Caco-2 (cell line): Measurements from ENCODE around the gene ADNP2. TPM values are rescaled to one million over a fixed set of nuclear protein-coding genes. Genes with fewer than 3 reads are reported as not detected.

Experiments used
- BruUV-seq: library from RNA; stranded (reverse); fragments of 400-500 nt; replicated peaks from 2 replicates; lab custom pipeline; 2021; lab: Mats Ljungman, UMichigan
- CTCF ChIA-PET: fragments of 300-600 bp; sonication (Branson Sonifier 250); formaldehyde crosslinking; loops from one replicate; lab custom pipeline; 2022; ENCODE audit warnings: antibody characterized with exemption; lab: Charles Lee
- POLR2A ChIA-PET: fragments of 300-600 bp; sonication (Branson Sonifier 250); formaldehyde crosslinking; loops from one replicate; lab custom pipeline; 2022; ENCODE audit warnings: antibody characterized with exemption; lab: Charles Lee
- DNase-seq, 2 experiments: peaks; one replicate each; pipeline versions ENCODE4 v3.0.0 to v3.0.0-alpha.2; 2020 to 2022
- H3K27me3 ChIP-seq: replicated peaks from 2 replicates; pipeline ENCODE4 v1.6.0; 2011; ENCODE audit warnings: low read length; ENCODE audit not compliant: control insufficient read depth, insufficient read depth
- H3K36me3 ChIP-seq: 2 replicates; pipeline ENCODE4 v1.5.1; 2011; ENCODE audit warnings: low read length; ENCODE audit not compliant: control insufficient read depth, insufficient read depth
- H3K4me1 ChIP-seq: fragments of 250-450 bp; sonication (Bioruptor Pico); 2 replicates; pipeline ENCODE4 v1.5.1; 2020; ENCODE audit warnings: mild to moderate bottlenecking
- H3K4me3 ChIP-seq: 2 replicates; pipeline ENCODE4 v1.5.1; 2011; ENCODE audit warnings: low read depth, mild to moderate bottlenecking, control low read depth, low read length
- H3K9me3 ChIP-seq: fragments of 250-450 bp; sonication (Bioruptor Pico); 2 replicates; pipeline ENCODE4 v1.5.1; 2020; ENCODE audit warnings: mild to moderate bottlenecking, moderate library complexity
- H3K27ac Mint-ChIP-seq: one replicate; pipeline ENCODE4 v1.8.0; 2022; ENCODE audit warnings: mixed read lengths; ENCODE audit not compliant: unreplicated experiment
- H3K27me3 Mint-ChIP-seq: one replicate; pipeline ENCODE4 v1.8.0; 2022; ENCODE audit warnings: mixed read lengths; ENCODE audit not compliant: insufficient read depth, unreplicated experiment
- H3K36me3 Mint-ChIP-seq: one replicate; pipeline ENCODE4 v1.8.0; 2022; ENCODE audit warnings: mild to moderate bottlenecking, mixed read lengths; ENCODE audit not compliant: insufficient read depth, unreplicated experiment
- H3K4me1 Mint-ChIP-seq: one replicate; pipeline ENCODE4 v1.8.0; 2022; ENCODE audit warnings: low read depth, mixed read lengths; ENCODE audit not compliant: unreplicated experiment
- H3K4me3 Mint-ChIP-seq: one replicate; pipeline ENCODE4 v1.8.0; 2022; ENCODE audit warnings: mild to moderate bottlenecking, moderate library complexity, mixed read lengths; ENCODE audit not compliant: unreplicated experiment
- H3K9me3 Mint-ChIP-seq: one replicate; pipeline ENCODE4 v1.8.0; 2022; ENCODE audit warnings: mixed read lengths; ENCODE audit not compliant: unreplicated experiment
- CTCF ChIP-seq, 2 experiments: fragments of 200-600 bp in 1 of 2; IDR thresholded peaks; 1 replicate in 1 of 2; 2 replicates in 1 of 2; pipeline versions ENCODE4 v1.5.1 to v1.8.0; 2011 to 2022; ENCODE audit warnings: antibody characterized with exemption in 1 of 2, control low read depth in 1 of 2, inconsistent platforms in 1 of 2, low read depth in 1 of 2, low read length in 1 of 2, mild to moderate bottlenecking in 1 of 2, moderate library complexity in 1 of 2; ENCODE audit not compliant: insufficient read depth in 1 of 2, severe bottlenecking in 1 of 2, unreplicated experiment in 1 of 2
- intact Hi-C: fragments of 100-400 bp; cut with micrococcal nuclease; formaldehyde crosslinking; loops from one replicate; pipeline ENCODE4 v1.10.0; 2022; ENCODE audit not compliant: unreplicated experiment
- total RNA-seq: library from RNA; stranded (reverse); gene quantifications from 2 replicates; pipeline ENCODE4 v1.2.3, GENCODE V29; 2022

Gene ADNP2
- total RNA-seq, 1 experiment from 2014 or later = 22.1 TPM

GRCh38 chr18:80189531-80189865 is 80.4 kb downstream of the ADNP2 start:
- H3K4me1 Mint-ChIP-seq = no peaks in the 10 kb centered on the region
- Histone ChIP-seq H3K27me3 (no peaks in the 10 kb centered on the region), H3K9me3 (no peaks in the 10 kb centered on the region), H3K36me3 (no peaks in the 10 kb centered on the region), H3K4me1 (no peaks in the 10 kb centered on the region), H3K4me3 (no peak overlapping the region)
- intact Hi-C loops = no loop called here
- no peak for DNase-seq
- no peaks in the 10 kb centered on the region for H3K9me3 Mint-ChIP-seq
- no peaks in the 10 kb centered on the region for H3K27me3 Mint-ChIP-seq
- H3K27ac Mint-ChIP-seq = no peak overlapping the region
- TF ChIP-seq CTCF (IDR thresholded peaks at IDR 0.05; ENCODE audit: insufficient read depth in 1 of 2, low read depth in 1 of 2, low read length in 1 of 2, severe bottlenecking in 1 of 2, unreplicated experiment in 1 of 2) = no peak
- H3K4me3 Mint-ChIP-seq = no peak overlapping the region
- CTCF ChIA-PET = no interaction called here
- no peaks in the 10 kb centered on the region for H3K36me3 Mint-ChIP-seq
- no TSS peak for BruUV-seq
- POLR2A ChIA-PET = no interaction called here

Other genes starting within 250 kb of the ADNP2 start
- gene SLC66A2, start 157.6 kb upstream of the ADNP2 start, total RNA-seq = 18.8 and 19.5 TPM in 2 replicates
- gene HSBP1L1, start 144.6 kb upstream of the ADNP2 start, total RNA-seq = 25.7 and 25.9 TPM in 2 replicates
- 80.2 and 83.3 TPM in 2 replicates for gene TXNL4A, start 120.7 kb upstream of the ADNP2 start, total RNA-seq
- gene RBFA, start 74.8 kb upstream of the ADNP2 start, total RNA-seq = 19.2 and 19.3 TPM in 2 replicates
- 1.0 and 1.3 TPM in 2 replicates for gene PARD6G, start 138.3 kb downstream of the ADNP2 start, total RNA-seq